Activated gamma-delta T cell treated with anti-CD3 and anti-CD28 coated beads, Interleukin-2, amount 50 U/mL, for 16 hours (primary cell): ENCODE measurements around the gene PDE6D.
"Not testable (repeated sequence)": the region's sequence is repeated elsewhere in the genome, so short reads cannot be mapped to it uniquely, and the experiment has no call there.

Experiments used
- DNase-seq: peaks from one replicate; pipeline ENCODE4 v3.0.0-alpha.2; 2020; ENCODE audit warnings: low read depth

Gene PDE6D

DNA sequence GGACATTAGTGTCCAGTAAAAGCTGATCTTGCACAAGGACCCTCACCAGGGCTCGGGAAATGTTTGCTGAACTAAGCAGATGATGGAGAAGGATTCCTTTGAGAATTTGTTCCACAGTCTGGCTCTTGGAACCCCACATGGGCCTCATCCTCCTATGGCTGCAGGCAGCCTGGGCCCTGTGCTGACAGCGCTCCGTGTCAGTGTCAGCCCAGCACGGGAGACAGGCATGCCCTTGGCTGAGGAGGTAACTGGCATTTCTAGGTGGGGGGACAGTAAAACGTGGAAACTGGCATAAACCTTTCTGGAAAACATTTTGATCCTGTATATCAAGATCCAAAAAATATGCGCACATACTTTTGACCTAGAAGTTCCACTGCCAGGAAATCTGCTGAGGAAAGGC is 62.3 kb downstream of the PDE6D start:
- no peak for DNase-seq

- no peak for DNase-seq
Measured at GRCh38 chr2:231717281-231718171, 63.6 kb downstream of the PDE6D start.

DNA sequence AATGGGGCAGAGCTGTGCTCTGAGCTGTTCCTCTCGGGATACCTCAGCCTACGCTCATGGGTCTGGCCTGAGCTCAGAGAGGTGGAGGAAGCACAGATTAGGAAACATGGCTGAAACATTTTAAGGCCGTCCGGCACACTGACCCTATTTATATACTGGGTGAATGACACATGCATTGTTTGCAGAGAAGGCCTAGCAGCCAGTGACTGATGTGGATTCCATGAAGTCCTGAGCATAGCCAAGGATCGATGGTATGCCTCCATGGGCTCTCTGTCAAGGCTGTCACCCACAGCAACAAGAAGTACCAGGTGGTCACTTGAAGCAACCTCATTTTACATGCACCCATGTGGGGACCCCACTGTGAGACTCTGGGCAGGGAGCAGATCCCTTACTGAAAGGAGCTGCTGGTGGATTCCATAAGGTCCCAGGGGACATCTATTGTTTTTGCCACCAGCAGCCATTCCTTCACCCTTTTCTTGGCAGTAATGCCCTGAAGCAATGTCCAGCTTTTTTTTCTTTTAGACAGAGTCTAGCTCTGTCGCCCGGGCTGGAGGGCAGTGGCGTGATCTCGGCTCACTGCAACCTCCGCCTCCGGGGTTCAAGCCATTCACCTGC is 64.3 kb downstream of the PDE6D start:
- no peak for DNase-seq

DNA sequence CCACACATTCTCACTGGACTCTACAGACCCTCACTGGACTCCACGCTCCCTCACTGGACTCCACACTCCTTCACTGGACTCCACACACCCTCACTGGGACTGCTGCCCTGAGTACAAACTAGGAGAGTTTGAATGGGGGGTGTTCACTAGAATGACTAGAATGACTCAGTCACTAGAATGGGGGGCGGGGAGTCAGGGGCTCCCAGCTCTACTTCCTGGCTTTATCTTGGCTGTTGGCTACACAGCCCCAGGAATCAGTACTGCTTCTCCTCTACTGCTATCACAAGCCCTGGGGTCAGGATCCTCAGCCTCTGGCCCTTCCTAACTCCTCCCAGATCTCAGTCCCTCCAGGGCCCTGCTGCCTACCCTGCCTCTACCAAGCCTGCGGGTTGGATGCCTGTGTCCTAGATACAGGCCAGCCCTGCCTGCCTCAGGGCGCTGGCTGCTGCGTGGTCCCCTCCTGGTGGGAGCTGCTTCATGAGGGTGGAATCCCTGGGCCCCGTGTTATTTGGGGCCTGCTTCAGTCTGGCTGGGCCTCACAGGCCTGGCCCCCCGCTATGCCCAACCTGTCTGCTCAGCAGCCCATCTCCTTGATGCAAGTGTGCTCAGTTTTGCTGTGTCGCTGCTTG is 65.0 kb downstream of the PDE6D start:
- no peak for DNase-seq

DNA sequence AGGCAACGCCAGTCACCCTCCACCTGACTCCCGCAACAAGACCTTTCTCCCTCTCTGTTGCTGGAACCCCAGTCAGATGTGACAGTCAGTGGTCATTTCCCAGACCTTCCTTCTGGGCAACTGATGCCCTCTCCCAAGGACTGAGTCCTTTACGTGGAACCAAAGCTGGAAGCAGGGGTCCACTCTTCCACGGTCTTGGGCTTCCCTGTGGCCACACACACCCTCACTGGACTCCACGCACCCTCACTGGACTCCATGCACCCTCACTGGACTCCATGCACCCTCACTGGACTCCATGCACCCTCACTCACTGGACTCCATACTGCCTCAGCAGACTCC is 65.6 kb downstream of the PDE6D start:
- no peak for DNase-seq

DNA sequence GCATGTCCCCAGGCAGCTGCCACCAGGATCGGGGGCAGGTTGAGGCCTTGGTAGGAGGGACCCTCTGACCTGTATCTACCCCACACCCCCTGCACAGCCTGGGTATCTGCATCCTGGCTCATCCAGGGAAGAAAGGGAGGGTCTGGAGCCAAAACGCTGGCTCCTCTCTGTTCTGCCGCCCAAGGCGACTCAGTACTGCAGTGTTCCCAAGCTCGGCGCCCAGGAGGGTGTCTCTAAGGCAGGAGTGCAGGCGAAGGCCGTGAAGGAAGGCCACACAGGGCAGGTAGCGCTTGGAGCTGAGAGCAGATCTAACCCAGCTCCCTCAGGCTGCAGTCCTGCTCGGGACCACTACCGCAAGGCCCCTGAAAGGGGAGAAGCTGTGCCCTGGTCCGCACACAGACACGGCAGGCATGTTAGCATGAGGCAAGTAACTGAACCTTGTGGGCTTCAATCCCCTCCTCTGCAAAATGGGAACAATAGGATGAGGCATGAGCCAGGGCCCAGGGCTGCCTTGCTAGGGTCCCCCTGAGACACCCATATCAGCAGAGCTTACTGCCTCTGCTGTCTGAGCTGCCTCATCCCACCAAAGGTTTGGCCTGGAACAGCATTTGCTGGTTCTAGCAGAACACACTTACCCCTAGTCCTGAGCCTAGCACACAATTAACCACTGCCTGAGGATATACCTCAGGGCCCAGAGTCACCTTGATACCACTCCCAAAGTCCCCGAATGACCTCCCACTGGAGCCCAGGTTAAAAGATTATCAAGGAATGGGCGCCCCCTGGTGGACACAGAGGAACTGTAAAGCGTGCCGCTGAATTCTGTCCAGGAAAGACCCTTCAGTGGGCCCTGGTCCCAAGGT is 66.2 kb downstream of the PDE6D start:
- DNase-seq, result peak; percentile 76

DNA sequence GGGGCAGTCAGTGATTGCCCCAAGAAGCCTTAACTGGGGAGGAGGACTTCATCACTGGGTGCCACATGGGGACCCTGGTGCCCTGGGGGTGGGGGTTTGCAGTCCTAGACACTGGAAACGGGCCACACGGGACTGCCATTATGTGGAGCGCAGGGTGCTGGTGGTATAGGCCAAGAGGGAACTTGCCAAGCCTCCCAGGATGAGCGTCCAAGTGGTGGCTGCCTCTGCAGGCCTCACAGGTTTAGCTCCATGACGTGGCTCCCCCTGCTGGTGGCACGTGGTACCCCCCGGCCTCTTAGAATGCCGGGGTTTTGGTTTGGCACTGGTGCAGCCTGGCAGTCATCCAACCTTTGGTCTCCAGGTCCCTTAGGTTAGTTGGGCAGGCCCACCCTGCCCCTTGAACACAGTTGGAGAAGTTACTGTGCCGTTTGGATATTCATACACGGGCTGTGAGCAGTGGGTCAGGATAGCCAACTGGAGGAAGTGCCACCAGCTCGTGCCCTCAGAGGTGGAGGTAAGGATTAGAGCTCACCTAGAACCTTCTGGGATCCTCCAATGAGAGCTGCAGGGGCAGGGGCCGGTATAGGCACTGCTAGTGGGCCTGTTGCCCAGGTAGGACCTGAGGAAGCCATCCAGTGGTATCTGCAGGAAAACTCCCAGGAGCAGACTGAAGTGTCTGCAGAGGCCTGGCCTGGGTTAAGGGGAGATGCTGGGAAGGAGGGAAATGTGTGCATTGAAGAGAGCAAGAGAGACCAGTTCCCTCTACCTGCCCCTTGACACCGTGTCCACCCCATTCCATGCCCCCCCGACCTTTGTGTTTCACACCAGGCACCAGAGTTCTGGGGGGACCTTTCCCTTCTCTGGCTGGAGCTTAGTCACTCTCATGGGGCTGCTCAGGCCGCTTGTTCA is 67.1 kb downstream of the PDE6D start:
- DNase-seq, result peak; percentile 88

- not testable (repeated sequence) for DNase-seq
Measured at GRCh38 chr2:231713406-231713729, 67.7 kb downstream of the PDE6D start.

GRCh38 chr2:231712451-231713021 is 68.5 kb downstream of the PDE6D start:
- peak; percentile 37 for DNase-seq

DNA sequence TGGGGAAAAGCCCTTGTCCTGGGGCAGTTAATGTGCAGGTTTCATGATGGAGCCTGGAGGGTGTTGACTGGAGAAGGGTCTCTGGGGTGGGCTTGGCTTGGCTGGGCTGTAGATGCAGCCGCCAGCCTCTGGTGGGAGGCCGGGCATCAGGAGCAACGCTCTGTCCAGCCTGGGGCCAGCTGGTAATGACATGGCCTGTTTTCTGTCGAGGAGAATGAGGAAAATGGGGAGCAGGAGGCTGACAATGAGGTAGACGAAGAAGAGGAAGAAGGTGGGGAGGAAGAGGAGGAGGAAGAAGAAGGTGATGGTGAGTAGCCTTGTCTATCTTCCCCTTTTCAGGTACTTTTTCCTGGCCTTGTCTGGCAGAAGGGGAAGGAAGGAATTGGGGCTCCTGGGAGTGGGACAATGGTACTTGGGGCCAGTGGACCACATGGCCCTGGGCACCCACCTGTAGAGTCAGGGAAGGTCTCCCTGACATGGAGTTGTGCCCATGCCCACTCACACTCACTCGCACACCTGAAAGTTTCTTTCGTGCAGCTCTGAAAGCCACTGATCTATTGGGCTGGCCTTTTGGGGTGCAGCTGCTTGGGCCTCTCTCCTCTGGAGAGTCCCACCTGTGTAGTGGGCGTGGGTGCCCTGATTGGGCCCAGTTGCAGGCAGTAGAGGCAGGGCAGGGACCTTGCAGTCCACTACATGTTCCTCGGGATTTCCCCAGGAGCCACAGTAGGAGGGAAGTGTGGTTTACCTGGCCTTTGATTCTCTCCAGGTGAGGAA is 69.2 kb downstream of the PDE6D start:
- DNase-seq, result no peak

GRCh38 chr2:231710799-231711676 is 70.0 kb downstream of the PDE6D start:
- no peak for DNase-seq

GRCh38 chr2:231709981-231710798 is 70.9 kb downstream of the PDE6D start:
- peak; percentile 77 for DNase-seq

- no peak for DNase-seq
Measured at GRCh38 chr2:231709636-231709980, 71.5 kb downstream of the PDE6D start.

- DNase-seq, result peak; percentile 41
Measured at GRCh38 chr2:231708773-231709635, 72.1 kb downstream of the PDE6D start.

GRCh38 chr2:231707927-231708772 is 72.9 kb downstream of the PDE6D start, which contains the start of gene PTMA:
TSS of gene PTMA (plus strand) at chr2:231708525. CDS start at chr2:231708707, 182 bp downstream.
- DNase-seq, result peak; percentile 99

DNA sequence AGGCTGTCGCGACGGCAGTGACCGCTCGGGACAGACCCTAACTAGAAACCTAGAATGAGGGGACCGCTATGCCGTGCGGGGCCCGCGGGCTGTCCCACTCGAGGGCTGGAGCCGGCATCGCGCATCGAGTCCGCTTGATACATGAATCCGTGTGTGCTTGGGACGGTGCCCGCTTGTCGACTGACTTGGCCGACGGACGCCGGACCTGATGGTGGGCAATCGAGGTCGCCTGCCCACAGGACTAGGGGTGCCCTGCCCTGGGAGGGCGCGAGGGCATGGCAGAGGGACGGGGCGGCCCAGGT is 73.5 kb downstream of the PDE6D start:
- DNase-seq, result no peak
